A673 (cell line): ENCODE data around the gene CENPV.

Experiments
- CTCF ChIP-seq: fragments of 300-800, 200-600 bp; sonication (generic); conservative IDR thresholded peaks from 2 replicates; pipeline ENCODE4 v1.5.1; 2017; ENCODE audit warnings: low read depth, mild to moderate bottlenecking, antibody characterized with exemption, low read length, moderate library complexity, mixed read lengths
- EZH2 ChIP-seq: fragments of 200-600 bp; sonication (generic); IDR thresholded peaks from 2 replicates; pipeline ENCODE4 v1.6.1; 2017; ENCODE audit warnings: borderline replicate concordance, low read depth, mild to moderate bottlenecking, mixed read lengths, antibody characterized with exemption, low read length; ENCODE audit not compliant: poor library complexity, severe bottlenecking

GRCh38 chr17:16352303-16352666 is 984 bp downstream of the CENPV start:
- TF ChIP-seq CTCF (no peak), EZH2 (no peak)
